ENCODE data around the gene MANF. TPM values are rescaled to one million over a fixed set of nuclear protein-coding genes. Genes with fewer than 3 reads are reported as not detected.
A peak's percentile ranks its signal among the peaks of the same experiment; 100 is the strongest.

The MANF gene
- total and polyA plus RNA-seq, 2 donors = 60.7 to 84.5 TPM

- peaks cover 15 to 39% of the 10 kb centered on the region in 2 donors for H3K36me3 ChIP-seq (ENCODE audit: control insufficient read depth in 2 of 2, insufficient read depth in 2 of 2, low read length in 1 of 2)
- WGBS = 98% methylated on average over 5 of the region's 5 CpGs
These were observed 49.0 kb downstream of the MANF start for GRCh38 chr3:51434110-51434509.

DNA sequence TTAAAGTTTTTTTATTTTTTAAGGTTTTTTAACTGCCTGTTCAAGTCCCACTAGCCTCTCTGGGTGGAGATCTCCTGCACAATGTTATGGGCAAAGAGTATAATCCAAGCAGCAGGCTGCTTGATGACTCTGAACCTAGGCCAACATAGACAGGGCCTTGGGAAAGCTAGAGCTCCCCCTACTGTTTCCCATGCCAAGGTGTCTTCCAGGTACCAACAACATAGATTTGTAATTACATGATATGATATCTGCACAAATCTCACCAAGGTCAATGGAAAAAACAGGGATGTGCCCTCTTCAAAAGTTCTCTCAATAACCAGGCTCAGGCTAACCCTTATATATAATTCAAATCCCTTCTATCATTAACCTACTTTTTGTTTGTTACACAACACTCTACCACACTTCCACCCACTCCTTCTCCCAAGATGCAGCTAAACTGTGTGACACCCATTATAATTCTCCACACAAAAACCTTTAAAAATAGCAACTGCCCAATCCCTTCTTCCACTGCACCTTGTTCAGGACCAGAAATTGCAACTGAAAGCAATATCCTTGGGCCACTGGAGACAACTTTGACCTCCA is 49.7 kb downstream of the MANF start:
- Histone ChIP-seq H3K4me3 (ENCODE audit: low read length in 2 of 2) (no peak overlapping the region), H3K27ac (ENCODE audit: low read depth in 1 of 2, low read length in 1 of 2) (no peak overlapping the region), H3K4me1 (ENCODE audit: control insufficient read depth in 2 of 2, insufficient read depth in 2 of 2, low read length in 2 of 2) (no peaks in the 10 kb centered on the region), H3K36me3 (ENCODE audit: control insufficient read depth in 2 of 2, insufficient read depth in 2 of 2, low read length in 1 of 2) (peaks cover 11 to 35% of the 10 kb centered on the region in 2 donors), H3K9me3 (ENCODE audit: control insufficient read depth in 2 of 2, insufficient read depth in 1 of 2, low read length in 1 of 2) (no peaks in the 10 kb centered on the region), H3K27me3 (ENCODE audit: control insufficient read depth in 2 of 2, insufficient read depth in 1 of 2, low read length in 1 of 2) (no peaks in the 10 kb centered on the region)
- peak; percentile 4 to 75 (median 44) for DNase-seq (ENCODE audit: low read depth in 6 of 9, low spot score in 9 of 9)

More at GRCh38 chr3:51434110-51434509, 49.0 kb downstream of the MANF start:
- Histone ChIP-seq H3K9me3 (ENCODE audit: control insufficient read depth in 2 of 2, insufficient read depth in 1 of 2, low read length in 1 of 2) (no peaks in the 10 kb centered on the region), H3K27ac (ENCODE audit: low read depth in 1 of 2, low read length in 1 of 2) (no peak overlapping the region), H3K27me3 (ENCODE audit: control insufficient read depth in 2 of 2, insufficient read depth in 1 of 2, low read length in 1 of 2) (no peaks in the 10 kb centered on the region), H3K4me1 (ENCODE audit: control insufficient read depth in 2 of 2, insufficient read depth in 2 of 2, low read length in 2 of 2) (no peaks in the 10 kb centered on the region), H3K4me3 (ENCODE audit: low read length in 2 of 2) (no peak overlapping the region)
- no peak for DNase-seq (ENCODE audit: low read depth in 6 of 9, low spot score in 9 of 9)

GRCh38 chr3:51436998-51437639 is 52.0 kb downstream of the MANF start:
- Histone ChIP-seq H3K4me3 (ENCODE audit: low read length in 2 of 2) (no peak overlapping the region), H3K4me1 (ENCODE audit: control insufficient read depth in 2 of 2, insufficient read depth in 2 of 2, low read length in 2 of 2) (no peaks in the 10 kb centered on the region), H3K27me3 (ENCODE audit: control insufficient read depth in 2 of 2, insufficient read depth in 1 of 2, low read length in 1 of 2) (no peaks in the 10 kb centered on the region), H3K27ac (ENCODE audit: low read depth in 1 of 2, low read length in 1 of 2) (no peak overlapping the region), H3K9me3 (ENCODE audit: control insufficient read depth in 2 of 2, insufficient read depth in 1 of 2, low read length in 1 of 2) (no peaks in the 10 kb centered on the region), H3K36me3 (ENCODE audit: control insufficient read depth in 2 of 2, insufficient read depth in 2 of 2, low read length in 1 of 2) (peaks cover 17 to 46% of the 10 kb centered on the region in 2 donors)
- WGBS = 93% methylated on average over 8 of the region's 8 CpGs
- DNase-seq (ENCODE audit: low read depth in 6 of 9, low spot score in 9 of 9) = no peak

Other genes starting within 250 kb of the MANF start
- gene RBM15B, start 6.0 kb downstream of the MANF start, total RNA-seq = 17.7 TPM
- 13.0 TPM for gene RBM15B, start 6.0 kb downstream of the MANF start, polyA plus RNA-seq
- 16.7 TPM for gene DCAF1, start 114.7 kb downstream of the MANF start, total RNA-seq
- gene DCAF1, start 114.7 kb downstream of the MANF start, polyA plus RNA-seq = 11.0 TPM
- gene RAD54L2, start 153.4 kb downstream of the MANF start, total RNA-seq = 8.8 TPM
- gene RAD54L2, start 153.4 kb downstream of the MANF start, polyA plus RNA-seq = 3.8 TPM

Data from thymus (tissue), 11 donors.